Panc1 (cell line): ENCODE measurements around the gene BRWD1. TPM values are rescaled to one million over a fixed set of nuclear protein-coding genes. Genes with fewer than 3 reads are reported as not detected.

ENCODE experiments used
- ATAC-seq: fragments of 200-7000 bp; cut with Tn5 transposase; 2 replicates; pipeline ENCODE4 v1.9.1; 2020; ENCODE audit warnings: mild to moderate bottlenecking, moderate library complexity
- BruUV-seq: library from RNA; stranded (reverse); fragments of 400-500 nt; replicated peaks from 2 replicates; lab custom pipeline; 2021; lab: Mats Ljungman, UMichigan
- CTCF ChIA-PET: fragments of 300-600 bp; sonication (Branson Sonifier 250); formaldehyde crosslinking; loops from one replicate; lab custom pipeline; 2022; ENCODE audit warnings: antibody characterized with exemption; lab: Charles Lee
- POLR2A ChIA-PET: fragments of 300-600 bp; sonication (Branson Sonifier 250); formaldehyde crosslinking; loops from one replicate; lab custom pipeline; 2022; ENCODE audit warnings: antibody characterized with exemption; lab: Charles Lee
- DNase-seq: peaks from one replicate; pipeline ENCODE4 v3.0.0-alpha.2; 2010; ENCODE audit warnings: low read depth, low spot score
- H3K27ac ChIP-seq: 2 replicates; pipeline ENCODE4 v1.5.1; 2011; ENCODE audit warnings: mild to moderate bottlenecking, low read length, inconsistent platforms
- H3K27me3 ChIP-seq: fragments of 200-500 bp; sonication (Bioruptor generic); 2 replicates; pipeline ENCODE4 v1.6.0; 2014; ENCODE audit warnings: low read length, inconsistent platforms; ENCODE audit not compliant: control insufficient read depth, insufficient read depth
- H3K36me3 ChIP-seq: fragments of 200-500 bp; sonication (Bioruptor generic); 2 replicates; pipeline ENCODE4 v1.5.1; 2014; ENCODE audit warnings: inconsistent platforms, mild to moderate bottlenecking, low read length, moderate library complexity; ENCODE audit not compliant: control insufficient read depth, insufficient read depth
- H3K4me1 ChIP-seq: 2 replicates; pipeline ENCODE4 v1.5.1; 2011; ENCODE audit warnings: inconsistent platforms, mild to moderate bottlenecking, low read length, moderate library complexity; ENCODE audit not compliant: control insufficient read depth, insufficient read depth
- H3K4me3 ChIP-seq, 2 experiments: 2 replicates each; pipeline ENCODE4 v1.5.1; 2011 to 2012; ENCODE audit warnings: low read depth in 2 of 2, low read length in 2 of 2, mild to moderate bottlenecking in 2 of 2, inconsistent platforms in 1 of 2, moderate library complexity in 1 of 2
- H3K9me3 ChIP-seq: fragments of 200-500 bp; sonication (Bioruptor generic); 2 replicates; pipeline ENCODE4 v1.5.1; 2014; ENCODE audit warnings: low read depth, mild to moderate bottlenecking, inconsistent platforms, low read length, moderate library complexity; ENCODE audit not compliant: control insufficient read depth, insufficient read depth
- POLR2AphosphoS5 ChIP-seq: IDR thresholded peaks from 2 replicates; pipeline ENCODE4 v1.6.1; 2012; ENCODE audit warnings: mild to moderate bottlenecking, low read depth, low read length, moderate library complexity
- SIN3A ChIP-seq: IDR thresholded peaks from 2 replicates; pipeline ENCODE4 v1.6.1; 2012; ENCODE audit warnings: low read depth, mild to moderate bottlenecking, low read length, moderate library complexity, borderline replicate concordance; ENCODE audit not compliant: insufficient read depth
- TCF7L2 ChIP-seq: IDR thresholded peaks from 2 replicates; pipeline ENCODE4 v1.6.1; 2011; ENCODE audit warnings: mild to moderate bottlenecking, low read depth, low read length, inconsistent platforms
- in situ Hi-C: cut with HindIII; loops from 2 replicates; pipeline ENCODE4 v1.10.0; 2016; ENCODE audit warnings: low sequenced_read_pairs, low pct_unique_long_range_greater_than_20kb
- intact Hi-C: fragments of 100-400 bp; cut with micrococcal nuclease; formaldehyde crosslinking; loops from one replicate; pipeline ENCODE4 v1.10.0; 2022; ENCODE audit not compliant: unreplicated experiment
- total RNA-seq: library from RNA; stranded (reverse); gene quantifications from one replicate; pipeline ENCODE4 v1.2.1, GENCODE V29; 2021; ENCODE audit not compliant: unreplicated experiment
- TF ChIP-seq, protein P1 (sequence below): fragments of 450-650 bp; IDR thresholded peaks from 2 replicates; pipeline ENCODE4 v1.5.1; 2017; ENCODE audit warnings: mild to moderate bottlenecking
- TF ChIP-seq, protein P2 (sequence below), 2 experiments: IDR thresholded peaks; 2 replicates each; pipeline ENCODE4 v1.6.1; 2011 to 2012; ENCODE audit warnings: low read depth in 2 of 2, control low read depth in 1 of 2, low read length in 1 of 2, mild to moderate bottlenecking in 1 of 2, moderate library complexity in 1 of 2; ENCODE audit not compliant: insufficient read depth in 1 of 2

Gene BRWD1
- total RNA-seq, 1 experiment from 2014 or later = 26.2 TPM

DNA sequence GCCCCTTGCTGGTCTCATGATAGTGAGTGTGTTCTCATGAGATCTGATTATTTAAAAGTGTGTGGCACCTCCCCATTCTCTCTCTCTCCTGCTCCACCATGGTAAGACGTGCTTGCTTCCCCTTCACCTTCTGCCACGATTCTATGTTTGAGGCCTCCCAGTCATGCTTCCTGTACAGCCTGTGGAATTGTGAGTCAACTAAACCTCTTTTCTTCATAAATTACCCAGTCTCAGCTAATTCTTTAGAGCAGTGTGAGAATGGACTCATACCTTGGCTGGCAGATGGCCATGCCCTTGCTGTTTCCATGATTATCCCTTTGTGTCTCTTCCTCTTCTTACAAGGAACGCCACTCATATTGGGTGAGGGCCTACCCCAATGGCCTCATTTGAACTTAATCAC, 170.5 kb downstream of the BRWD1 start:
- Histone ChIP-seq H3K27ac (no peak overlapping the region), H3K4me3 (no peak overlapping the region), H3K4me1 (peaks cover 4% of the 10 kb centered on the region; the same call in 1 of the 2 replicates), H3K27me3 (no peaks in the 10 kb centered on the region), H3K36me3 (no peaks in the 10 kb centered on the region), H3K9me3 (no peaks in the 10 kb centered on the region)
- ChIA-PET CTCF (no interaction called here), POLR2A (no interaction called here)
- intact Hi-C loops (no loop called here), in situ Hi-C loops (no loop called here)
- TF ChIP-seq POLR2AphosphoS5 (no peak), SIN3A (no peak), TCF7L2 (no peak)
- TF ChIP-seq, protein P1, sequence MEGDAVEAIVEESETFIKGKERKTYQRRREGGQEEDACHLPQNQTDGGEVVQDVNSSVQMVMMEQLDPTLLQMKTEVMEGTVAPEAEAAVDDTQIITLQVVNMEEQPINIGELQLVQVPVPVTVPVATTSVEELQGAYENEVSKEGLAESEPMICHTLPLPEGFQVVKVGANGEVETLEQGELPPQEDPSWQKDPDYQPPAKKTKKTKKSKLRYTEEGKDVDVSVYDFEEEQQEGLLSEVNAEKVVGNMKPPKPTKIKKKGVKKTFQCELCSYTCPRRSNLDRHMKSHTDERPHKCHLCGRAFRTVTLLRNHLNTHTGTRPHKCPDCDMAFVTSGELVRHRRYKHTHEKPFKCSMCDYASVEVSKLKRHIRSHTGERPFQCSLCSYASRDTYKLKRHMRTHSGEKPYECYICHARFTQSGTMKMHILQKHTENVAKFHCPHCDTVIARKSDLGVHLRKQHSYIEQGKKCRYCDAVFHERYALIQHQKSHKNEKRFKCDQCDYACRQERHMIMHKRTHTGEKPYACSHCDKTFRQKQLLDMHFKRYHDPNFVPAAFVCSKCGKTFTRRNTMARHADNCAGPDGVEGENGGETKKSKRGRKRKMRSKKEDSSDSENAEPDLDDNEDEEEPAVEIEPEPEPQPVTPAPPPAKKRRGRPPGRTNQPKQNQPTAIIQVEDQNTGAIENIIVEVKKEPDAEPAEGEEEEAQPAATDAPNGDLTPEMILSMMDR = no peak
- TF ChIP-seq, protein P2, sequence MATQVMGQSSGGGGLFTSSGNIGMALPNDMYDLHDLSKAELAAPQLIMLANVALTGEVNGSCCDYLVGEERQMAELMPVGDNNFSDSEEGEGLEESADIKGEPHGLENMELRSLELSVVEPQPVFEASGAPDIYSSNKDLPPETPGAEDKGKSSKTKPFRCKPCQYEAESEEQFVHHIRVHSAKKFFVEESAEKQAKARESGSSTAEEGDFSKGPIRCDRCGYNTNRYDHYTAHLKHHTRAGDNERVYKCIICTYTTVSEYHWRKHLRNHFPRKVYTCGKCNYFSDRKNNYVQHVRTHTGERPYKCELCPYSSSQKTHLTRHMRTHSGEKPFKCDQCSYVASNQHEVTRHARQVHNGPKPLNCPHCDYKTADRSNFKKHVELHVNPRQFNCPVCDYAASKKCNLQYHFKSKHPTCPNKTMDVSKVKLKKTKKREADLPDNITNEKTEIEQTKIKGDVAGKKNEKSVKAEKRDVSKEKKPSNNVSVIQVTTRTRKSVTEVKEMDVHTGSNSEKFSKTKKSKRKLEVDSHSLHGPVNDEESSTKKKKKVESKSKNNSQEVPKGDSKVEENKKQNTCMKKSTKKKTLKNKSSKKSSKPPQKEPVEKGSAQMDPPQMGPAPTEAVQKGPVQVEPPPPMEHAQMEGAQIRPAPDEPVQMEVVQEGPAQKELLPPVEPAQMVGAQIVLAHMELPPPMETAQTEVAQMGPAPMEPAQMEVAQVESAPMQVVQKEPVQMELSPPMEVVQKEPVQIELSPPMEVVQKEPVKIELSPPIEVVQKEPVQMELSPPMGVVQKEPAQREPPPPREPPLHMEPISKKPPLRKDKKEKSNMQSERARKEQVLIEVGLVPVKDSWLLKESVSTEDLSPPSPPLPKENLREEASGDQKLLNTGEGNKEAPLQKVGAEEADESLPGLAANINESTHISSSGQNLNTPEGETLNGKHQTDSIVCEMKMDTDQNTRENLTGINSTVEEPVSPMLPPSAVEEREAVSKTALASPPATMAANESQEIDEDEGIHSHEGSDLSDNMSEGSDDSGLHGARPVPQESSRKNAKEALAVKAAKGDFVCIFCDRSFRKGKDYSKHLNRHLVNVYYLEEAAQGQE (IDR thresholded peaks at IDR 0.05; ENCODE audit: insufficient read depth in 1 of 2, low read depth in 2 of 2, low read length in 1 of 2) = no peak
- no TSS peak for BruUV-seq
- no peak for DNase-seq
- ATAC-seq = no peak

DNA sequence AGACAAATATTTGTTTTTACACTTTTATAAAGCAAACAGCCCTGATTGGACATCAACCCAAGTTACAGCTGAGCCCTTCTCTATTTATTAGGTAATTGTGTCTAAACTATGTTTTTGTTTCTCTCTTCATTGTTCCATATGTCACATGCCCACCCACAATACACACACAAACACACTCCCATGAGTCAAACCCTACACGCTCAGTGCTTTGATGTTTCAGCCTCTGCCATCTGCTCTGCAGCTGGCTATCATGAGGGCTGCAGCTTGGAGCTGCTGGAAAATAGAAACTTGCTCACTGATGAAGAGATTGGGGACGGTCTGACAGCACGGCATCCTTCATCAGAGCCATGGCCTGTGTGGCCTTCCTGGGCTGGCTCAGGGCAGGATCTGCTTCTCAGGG, 171.9 kb downstream of the BRWD1 start:
- ChIA-PET POLR2A (no interaction called here), CTCF (no interaction called here)
- ATAC-seq = no peak

More for the DNA sequence above, 171.9 kb downstream of the BRWD1 start:
- Histone ChIP-seq H3K4me3 (no peak overlapping the region), H3K9me3 (no peaks in the 10 kb centered on the region), H3K4me1 (peaks cover 12% of the 10 kb centered on the region), H3K27ac (no peak overlapping the region), H3K27me3 (no peaks in the 10 kb centered on the region), H3K36me3 (no peaks in the 10 kb centered on the region)
- intact Hi-C loops = no loop called here
- BruUV-seq = no TSS peak
- no peak for TF ChIP-seq TCF7L2
- no peak for TF ChIP-seq SIN3A
- TF ChIP-seq, protein P2 (IDR thresholded peaks at IDR 0.05; ENCODE audit: insufficient read depth in 1 of 2, low read depth in 2 of 2, low read length in 1 of 2) = no peak
- TF ChIP-seq, protein P1 = no peak
- TF ChIP-seq POLR2AphosphoS5 = no peak
- DNase-seq = no peak
- in situ Hi-C loops = no loop called here
